Upper lobe of left lung (tissue), 4 donors: Measurements from ENCODE around the gene NEO1.

Source experiments
- POLR2A ChIP-seq, 4 donors: fragments of 450-650 bp; IDR thresholded peaks; one replicate each; pipeline ENCODE4 v1.5.1; 2016 to 2017; ENCODE audit warnings: antibody characterized with exemption in 4 of 4, mild to moderate bottlenecking in 2 of 4
- POLR2AphosphoS5 ChIP-seq, 2 donors: sonication (generic); formaldehyde crosslinking; IDR thresholded peaks; one replicate each; pipeline ENCODE4 v1.5.1; 2017; ENCODE audit warnings: antibody characterized with exemption in 2 of 2
- TF ChIP-seq, protein P1 (sequence below), 6 experiments: fragments of 450-650 bp in 4 of 6; fragments of 200-600 bp in 2 of 6; sonication (generic) in 2 of 6; IDR thresholded peaks; one replicate each; pipeline ENCODE4 v1.5.1; 2016 to 2019; ENCODE audit warnings: antibody characterized with exemption in 6 of 6

DNA sequence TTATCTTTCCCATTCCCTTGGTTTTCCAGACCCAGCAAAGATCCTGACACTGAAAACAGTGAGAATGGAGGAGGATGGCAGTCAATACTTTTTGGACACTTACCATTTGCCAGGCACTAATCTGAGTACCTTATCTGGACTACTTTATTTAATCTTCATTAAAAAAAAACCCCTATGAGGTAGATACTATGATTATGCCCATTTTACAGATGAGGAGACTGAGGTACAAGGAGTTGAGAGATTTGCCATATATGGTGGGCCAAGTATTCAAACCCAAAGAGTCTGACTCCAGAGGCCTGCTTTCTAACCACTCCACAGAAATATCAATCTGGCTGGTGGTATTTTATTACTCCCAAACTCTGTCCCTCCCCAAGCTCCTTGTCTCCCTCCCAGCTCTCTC, 296.9 kb downstream of the NEO1 start:
- TF ChIP-seq, protein P1, sequence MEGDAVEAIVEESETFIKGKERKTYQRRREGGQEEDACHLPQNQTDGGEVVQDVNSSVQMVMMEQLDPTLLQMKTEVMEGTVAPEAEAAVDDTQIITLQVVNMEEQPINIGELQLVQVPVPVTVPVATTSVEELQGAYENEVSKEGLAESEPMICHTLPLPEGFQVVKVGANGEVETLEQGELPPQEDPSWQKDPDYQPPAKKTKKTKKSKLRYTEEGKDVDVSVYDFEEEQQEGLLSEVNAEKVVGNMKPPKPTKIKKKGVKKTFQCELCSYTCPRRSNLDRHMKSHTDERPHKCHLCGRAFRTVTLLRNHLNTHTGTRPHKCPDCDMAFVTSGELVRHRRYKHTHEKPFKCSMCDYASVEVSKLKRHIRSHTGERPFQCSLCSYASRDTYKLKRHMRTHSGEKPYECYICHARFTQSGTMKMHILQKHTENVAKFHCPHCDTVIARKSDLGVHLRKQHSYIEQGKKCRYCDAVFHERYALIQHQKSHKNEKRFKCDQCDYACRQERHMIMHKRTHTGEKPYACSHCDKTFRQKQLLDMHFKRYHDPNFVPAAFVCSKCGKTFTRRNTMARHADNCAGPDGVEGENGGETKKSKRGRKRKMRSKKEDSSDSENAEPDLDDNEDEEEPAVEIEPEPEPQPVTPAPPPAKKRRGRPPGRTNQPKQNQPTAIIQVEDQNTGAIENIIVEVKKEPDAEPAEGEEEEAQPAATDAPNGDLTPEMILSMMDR (IDR thresholded peaks at IDR 0.05), result no peak
- TF ChIP-seq POLR2A (IDR thresholded peaks at IDR 0.05), result no peak
- no peak for TF ChIP-seq POLR2AphosphoS5 (IDR thresholded peaks at IDR 0.05)
